ENCODE measurements around the gene PITPNC1.
"Not testable (repeated sequence)": the region's sequence is repeated elsewhere in the genome, so short reads cannot be mapped to it uniquely, and the experiment has no call there.

The PITPNC1 gene

DNA sequence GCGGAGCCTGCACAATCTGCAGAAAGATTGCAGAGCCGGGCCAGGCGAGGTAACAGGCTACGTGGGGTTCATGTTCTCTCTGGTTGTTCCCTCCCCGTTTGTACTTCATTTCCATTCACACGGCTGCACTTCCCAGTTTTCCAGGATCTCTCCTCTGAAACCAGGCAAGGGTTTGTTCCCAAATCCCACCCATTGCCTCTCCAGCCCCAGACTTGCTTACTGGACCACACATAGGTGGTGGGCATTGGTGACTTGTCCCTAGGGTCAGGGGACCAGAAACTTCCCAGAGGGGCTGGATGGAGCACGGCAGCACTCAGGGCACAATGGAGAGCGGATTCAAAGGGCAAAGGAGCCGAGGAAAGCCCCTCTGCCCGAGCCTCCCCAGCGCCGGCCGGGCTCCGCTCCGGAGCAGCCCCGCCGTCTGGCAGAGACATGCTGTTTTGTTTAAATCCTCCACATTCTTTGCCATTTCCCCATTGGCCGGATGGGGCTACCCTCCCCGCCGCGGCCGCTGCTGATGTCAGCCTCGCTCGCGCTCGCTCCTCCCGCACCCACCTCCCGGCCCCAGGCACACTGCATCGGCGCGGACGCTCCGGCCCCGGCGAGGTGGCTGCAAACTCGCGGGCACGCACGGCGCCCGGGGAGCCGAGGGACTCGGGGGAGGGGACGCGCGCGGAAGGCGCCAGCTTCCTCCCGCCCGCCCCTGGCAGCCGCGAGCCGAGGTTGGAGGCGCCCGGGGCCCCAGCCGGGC lies at the start of gene PITPNC1:
PITPNC1 (plus strand) TSS at position 545 of the 751 bp plus-strand sequence.
- peak; percentile 25 for DNase-seq

DNA sequence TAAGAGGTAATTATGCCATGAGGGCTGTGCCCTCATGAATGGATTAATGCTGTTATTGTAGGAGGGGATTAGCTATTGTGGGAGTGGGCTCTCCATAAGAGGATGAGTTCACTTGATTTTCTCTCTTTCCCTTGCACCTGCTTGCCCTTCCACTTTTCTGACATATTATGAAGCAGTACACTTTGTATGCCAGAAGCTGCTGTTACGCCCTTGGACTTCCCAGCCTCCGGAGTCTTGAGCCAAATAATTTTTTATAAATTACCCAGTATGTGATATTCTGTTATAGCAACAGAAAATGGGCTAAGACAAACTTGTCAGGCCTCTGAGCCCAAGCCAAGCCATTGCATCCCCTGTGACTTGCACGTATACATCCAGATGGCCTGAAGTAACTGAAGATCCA lies 49.1 kb upstream of the PITPNC1 start:
- no peak for DNase-seq

DNA sequence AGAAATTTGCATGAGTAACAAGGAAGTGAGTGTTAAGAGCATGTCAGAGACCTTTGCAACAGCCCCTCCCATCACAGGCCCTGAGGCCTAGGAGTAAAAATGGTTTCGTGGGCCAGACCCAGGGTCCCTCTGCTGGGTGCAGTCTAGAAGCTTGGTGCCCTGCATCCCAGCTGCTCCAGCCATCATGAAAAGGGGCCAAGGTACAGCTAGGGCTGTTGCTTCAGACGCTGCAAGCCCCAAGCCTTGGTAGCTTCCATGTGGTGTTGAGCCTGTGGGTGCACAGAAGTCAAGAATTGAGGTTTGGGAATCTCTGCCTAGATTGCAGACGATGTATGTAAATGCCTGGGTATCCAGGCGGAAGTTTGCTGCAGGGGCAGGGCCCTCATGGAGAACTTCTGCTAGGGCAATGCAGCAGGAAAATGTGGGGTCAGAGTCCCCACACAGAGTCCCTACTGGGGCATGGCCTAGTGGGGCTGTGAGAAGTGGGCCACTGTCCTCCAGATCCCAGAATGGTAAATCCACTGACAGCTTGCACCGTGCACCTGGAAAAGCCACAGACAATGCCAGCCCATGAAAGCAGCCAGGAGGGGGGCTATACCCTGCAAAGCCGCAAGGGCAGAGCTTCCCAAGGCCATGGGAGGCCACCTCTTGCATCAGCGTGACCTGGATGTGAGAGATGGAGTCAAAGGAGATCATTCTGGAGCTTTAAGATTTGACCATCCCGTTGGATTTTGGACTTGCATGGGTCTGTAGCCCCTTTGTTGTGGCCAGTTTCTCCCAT lies 45.5 kb upstream of the PITPNC1 start:
- DNase-seq = not testable (repeated sequence)

DNA sequence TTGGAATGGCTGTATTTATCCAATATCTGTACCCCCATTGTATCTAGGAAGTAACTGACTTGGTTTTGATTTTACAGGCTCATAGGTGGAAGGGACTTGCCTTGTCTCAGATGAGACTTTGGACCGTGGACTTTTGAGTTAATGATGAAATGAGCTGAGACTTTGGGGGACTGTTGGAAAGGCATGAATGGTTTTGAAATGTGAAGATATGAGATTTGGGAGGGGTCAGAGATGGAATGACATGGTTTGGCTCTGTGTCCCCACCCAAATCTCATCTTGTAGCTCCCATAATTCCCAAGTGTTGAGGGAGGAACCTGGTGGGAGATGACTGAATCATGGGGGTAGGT lies 44.9 kb upstream of the PITPNC1 start:
- DNase-seq = not testable (repeated sequence)

DNA sequence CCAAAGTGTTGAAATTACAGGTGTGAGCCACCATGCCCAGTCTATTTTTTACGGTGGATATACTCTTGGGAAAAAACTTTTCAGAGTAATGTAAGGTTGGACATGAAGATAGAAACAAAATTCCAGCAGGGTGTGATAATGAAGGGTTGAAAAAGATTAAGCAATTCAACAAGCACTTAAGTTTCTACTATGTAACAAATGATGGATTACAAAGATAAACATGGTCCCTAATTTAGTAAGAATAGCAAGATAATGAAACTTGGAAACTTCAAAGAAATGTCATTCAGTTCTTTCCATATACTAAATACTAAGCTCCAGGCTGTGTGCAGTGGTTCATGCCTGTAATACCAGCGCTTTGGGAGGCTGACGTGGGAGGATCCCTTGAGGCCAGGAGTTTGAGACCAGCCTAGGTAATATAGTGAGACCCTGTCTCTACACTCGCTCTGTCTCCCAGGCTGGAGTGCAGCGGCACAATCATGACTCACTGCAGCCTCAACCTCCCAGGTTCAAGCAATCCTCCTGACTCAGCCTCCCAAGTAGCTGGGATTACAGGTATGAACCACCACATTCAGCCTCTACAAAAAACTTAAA lies 41.7 kb upstream of the PITPNC1 start:
- no peak for DNase-seq

DNA sequence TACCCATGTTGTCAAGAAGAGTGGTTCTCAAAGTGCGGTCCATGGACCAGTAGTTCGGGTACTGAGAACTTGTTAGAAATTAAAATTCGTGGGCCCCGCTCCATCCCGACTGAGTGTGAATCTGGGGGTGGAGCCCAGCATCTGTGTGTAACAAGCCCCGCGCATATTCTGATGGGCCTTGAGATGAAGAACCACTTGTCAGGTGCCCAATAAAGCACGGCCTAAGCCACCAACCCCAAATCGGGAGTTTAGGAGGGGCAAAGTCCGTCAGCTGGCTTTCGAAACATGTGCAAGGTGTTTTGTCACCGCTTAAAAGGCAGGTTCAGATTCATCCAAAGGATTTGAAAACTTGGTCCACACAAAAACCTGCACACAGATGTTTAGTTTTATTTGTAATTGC lies 40.2 kb upstream of the PITPNC1 start:
- no peak for DNase-seq

DNA sequence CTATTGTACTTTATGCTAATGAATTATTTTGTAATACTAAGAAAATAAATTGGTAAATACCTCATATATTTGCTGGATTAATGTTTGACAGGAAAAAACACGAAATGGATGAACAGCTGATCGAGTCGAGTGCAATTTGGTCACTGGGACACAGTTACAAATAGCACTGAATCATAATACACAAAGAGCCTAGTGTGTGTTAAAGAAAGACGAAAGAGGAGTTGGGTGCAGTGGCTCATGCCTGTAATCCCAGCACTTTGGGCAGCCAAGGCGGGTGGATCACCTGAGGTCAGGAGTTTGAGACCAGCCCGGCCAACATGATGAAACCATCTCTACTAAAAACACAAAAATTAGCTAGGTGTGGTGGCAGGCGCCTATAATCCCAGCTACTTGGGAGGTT lies 38.7 kb upstream of the PITPNC1 start:
- not testable (repeated sequence) for DNase-seq

DNA sequence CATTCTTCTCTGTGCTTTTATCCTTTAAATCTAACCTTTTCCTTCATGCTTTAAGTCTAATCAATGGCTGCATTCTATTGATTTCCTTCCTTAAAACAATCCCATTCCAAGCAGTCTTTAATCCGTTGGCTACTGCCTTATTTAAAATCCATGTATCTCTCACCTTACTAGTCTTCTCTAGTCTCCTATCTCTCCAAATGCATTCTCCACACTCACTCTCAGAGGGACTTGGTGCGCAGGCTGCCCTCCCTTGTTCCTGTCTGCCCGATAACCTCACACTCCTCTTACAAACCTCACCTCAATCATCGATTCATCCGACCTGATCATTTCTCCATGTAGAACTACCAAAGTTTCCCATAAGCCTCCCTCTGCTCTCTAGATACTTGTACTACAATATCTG lies 33.8 kb upstream of the PITPNC1 start:
- DNase-seq = no peak

DNA sequence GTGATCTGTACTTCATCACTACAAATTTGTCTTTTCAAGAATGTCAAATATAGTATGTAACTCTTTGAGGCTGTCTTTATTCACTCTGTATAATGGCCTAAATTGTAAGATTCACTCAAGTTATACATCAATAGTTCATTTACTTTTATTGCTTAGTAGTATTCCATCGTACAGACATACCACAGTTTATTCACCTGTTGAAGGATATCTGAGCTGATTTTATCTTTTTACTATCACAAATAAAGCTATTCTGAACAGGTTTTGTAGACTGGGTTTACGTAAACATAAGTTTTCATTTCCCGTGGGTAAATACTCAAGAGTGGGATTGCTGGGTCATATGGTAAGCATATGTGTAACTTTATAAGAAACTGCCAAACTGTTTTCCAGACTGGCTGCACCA lies 29.3 kb upstream of the PITPNC1 start:
- no peak for DNase-seq

DNA sequence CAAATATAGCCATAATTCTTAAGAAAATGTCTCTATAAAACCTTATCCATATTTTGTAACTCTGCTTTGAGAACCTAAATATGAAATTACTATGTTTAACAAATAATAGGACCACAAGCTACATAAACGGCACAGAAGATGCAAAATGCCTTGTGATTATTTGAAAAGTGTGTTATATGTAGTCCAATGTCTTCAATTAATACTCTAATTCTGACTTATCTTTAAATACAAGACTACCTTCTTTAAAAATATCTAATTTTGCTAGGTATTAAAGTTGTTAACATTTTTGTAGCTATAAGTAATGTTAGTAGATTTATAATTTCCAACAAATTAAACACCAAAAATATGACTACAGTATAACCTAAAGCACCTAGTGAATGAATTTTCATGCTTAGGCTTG lies 27.7 kb upstream of the PITPNC1 start:
- DNase-seq = no peak

DNA sequence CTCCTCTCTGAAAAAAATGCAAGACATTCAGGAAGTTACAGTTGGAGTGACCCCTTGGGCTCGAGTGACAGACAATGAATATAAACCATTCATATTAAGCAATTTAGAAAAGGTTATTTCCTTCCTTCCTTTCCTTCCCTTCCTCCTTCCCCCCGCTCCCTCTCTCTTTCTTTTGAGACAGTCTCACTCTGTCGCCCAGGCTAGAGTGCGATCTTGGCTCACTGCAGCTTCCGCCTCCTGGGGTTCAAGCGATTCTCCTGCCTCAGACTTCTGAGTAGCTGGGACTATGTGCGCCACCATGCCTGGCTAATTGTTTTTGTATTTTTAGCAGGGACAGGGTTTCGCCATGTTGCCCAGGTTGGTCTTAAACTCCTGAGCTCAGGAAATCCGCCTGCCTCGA lies 23.9 kb upstream of the PITPNC1 start:
- DNase-seq = no peak

DNA sequence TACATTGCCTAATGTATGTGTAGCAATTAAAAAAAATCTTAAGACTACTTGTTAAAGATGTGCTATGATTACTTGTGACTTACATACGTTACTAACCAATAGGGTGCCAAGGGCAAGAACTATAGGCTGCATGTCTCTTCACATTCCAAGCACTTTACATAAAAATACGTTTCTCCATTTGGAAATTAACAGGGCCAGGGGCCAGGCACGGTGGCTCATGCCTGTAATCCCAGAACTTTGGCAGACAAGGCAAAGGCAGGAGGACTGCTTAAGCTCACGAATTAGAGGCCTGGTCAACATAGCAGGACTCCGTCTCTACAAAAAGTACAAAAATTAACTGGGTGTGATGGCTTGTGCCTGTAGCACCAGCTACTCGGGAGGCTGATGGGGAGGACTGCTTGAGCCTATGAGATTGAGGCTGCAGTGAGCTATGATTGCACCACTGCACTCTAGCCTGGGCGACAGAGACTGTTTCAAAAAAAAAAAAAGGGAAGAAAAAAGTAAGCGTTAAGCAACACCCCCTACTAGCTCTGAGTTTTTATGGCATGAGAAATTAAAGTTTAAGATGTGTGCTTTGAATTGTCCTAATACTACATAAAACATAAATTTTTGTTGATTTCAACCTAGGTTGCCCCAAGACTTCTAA lies 23.0 kb upstream of the PITPNC1 start:
- no peak for DNase-seq

DNA sequence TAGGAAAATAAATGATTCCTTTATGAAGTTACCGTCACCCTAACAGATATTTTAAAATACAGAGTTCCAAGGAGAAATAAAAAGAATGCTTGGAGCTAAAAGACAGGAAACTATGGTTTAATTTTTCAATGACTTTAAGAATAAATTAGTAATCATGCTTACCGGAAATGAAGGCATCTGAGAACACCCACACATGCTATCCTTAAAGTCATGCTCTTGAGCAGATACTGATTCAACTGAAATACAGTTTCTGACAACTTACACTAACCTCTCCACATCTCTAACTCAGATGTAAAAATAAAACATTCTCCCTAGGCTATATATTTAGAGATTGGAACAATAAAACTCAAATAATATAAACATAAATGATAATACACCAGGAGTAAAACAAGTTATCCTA lies 18.5 kb upstream of the PITPNC1 start:
- DNase-seq = no peak

DNA sequence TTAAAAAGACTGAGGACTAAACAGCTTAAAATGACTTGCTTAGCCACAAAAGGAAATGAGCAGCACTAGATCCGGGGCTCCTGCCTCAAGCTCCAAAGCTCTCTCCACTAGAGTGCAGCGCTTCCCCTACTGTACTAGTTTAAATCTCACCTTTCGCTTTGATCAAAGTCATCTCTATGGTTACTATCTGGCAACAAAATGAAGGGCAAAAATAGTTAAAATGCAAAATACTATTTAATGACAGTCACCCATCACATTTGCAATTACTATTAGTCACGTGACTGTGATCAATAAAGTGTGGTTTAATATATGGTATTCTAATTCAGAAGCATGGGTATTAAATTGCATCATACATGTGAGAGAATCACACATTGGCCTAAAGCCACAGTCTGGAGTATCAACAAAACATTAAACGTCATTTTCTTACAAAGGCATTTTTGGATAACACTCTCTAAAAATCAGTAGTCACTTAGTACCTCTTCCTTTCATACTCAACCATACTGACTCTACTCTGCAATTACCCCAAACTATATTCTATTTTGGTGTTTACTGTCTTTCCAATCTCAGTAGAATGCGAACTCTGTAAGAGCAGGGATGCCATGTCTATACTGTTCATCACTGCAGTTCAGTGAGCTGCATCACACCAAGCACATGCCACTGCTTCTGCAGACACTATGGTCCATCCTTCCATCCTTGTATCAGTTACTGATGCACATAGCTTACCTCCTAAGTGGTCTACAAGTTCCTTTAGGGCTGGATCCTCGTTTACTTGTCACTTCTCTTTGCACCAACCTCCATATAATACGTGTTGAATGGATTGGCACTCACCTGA lies 16.9 kb upstream of the PITPNC1 start:
- no peak for DNase-seq

DNA sequence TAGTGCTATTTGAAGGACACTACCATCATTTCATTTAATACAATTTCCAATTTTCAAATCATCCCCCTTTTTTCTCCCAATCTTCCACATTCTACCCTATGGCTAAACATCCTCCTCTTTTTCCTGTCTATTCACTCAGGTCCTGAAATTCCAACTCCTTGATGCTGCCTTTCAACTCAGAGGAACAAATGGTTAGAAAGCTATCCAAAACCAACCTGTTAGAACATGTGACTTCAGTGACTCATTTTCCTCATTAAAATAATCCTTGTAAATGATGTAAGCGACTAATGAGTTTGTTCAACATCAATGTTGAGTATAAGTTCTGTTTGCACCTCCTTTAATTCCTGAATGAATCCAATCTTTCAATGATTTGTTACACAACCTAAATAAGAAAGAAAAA lies 16.2 kb upstream of the PITPNC1 start:
- DNase-seq = no peak

DNA sequence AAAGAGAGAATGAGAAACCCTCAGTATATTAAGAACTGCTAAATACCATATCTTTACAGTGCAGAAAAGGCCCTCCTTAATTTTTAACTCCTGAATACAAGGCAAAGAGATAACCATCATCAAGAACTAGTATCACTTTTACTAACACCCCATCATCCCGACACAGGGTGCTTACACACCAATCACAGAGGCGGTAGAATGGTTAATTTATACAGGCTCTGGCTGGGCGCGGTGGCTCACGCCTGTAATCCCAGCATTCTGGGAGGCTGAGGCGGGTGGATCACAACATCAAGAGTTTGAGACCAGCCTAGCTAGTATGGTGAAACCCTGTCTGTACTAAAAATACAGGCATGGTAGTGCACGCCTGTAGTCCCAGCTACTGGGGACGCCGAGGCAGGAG lies 14.9 kb upstream of the PITPNC1 start:
- DNase-seq = no peak

DNA sequence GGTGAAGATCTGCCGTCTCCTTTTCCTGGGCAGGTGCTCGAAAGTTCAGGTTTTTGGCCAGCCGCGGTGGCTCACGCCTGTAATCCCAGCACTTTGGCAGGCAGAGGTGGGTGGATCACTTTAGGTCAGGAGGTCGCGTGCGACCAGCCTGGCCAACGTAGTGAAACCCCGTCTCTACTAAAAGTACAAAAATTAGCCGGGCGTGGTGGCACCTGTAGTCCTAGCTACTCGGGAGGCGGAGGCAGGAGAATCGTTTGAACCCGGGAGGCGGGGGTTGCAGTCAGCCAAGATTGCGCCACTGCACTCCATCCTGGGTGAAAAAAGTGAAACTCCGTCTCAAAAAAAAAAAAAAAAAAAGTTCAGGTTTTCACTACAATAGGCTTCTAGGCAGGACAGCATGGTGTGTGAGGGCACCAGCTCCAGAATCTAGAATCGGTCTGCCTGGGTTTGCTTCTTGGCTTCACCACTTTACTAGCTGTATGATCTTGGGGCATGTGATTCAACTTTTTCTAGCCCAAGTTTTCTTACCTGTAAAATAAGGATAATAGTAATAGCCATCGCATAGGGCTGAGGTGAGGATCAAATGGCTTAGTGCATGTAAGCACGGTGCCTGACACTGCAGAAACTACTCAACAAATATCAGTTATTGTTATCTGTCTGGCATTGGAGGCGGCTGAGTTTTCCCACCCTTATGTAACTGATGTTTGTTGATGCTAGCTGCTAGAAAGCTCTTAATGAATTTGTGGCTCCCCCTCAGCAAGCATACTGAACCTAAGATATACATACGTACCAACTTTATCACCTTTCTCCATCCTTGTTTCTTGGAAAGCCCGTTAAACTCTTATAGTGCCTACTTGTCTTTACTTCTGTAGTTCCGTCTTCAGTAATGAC lies 12.0 kb upstream of the PITPNC1 start:
- DNase-seq = no peak

DNA sequence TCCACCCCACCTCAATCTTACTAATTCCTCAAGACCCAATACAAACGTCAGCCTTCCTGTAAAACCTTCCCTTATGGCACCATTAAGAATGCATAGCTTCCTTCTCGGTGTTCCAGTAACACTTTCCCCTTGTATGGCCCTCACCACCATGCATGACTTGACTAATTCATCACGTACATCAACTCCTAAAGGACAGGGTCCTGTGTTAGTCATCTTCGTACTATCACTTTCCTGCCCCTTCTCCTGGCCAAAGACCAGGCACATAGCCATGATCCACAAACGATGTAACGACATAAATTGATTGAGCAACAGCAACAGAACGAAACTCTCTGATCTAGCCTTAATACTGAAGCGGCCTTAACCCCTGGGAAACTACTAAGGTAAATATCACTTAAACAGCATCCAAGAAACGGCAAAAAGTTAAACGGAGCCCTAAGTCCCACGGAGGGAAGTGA lies 11.3 kb upstream of the PITPNC1 start:
- no peak for DNase-seq

DNA sequence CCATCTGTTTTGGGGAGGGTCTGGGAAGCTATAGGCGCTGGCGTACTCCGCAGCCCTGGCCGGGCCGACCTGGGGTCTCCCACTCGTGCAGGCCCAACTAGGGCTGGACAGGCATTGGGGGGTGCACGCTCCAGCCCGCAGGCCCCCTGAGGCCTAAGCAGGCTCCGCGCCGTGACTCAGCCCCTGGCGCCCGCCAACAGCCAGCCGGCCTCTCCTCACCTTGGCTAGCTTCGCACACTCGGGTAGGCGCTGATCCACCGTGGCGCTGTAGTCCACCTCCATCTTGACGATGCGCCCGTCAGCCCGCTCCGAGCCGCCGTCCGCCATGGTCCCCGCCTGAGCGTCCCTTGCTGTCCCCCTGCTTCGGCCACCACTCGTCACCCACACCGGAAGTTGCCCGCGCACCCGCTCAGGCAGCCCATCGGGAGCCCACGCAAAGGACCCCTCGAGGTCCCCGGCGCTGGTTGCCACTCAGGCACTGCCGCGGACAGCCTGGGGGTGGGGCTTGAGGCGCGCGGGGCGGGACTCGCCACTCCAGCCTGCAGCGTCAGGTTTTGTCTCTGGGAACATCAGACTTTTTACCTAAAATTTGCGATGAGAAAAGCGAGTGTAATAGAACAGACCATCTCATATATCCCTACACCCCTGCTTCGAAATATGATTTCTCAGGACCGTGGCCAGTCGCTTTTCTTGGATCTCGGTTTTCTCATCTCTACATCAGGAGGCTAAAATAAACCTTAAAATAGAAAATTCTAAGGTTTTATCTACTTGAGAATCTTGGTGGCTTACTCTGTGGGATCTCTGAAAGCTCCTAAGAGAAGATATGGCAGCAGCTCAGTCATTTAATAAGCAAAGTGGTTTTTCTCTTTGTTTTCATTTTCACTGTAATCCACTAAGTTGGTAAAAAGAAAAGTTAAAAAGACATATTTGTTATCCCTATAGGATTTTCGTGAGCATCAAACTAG lies 10.6 kb upstream of the PITPNC1 start, which contains the start of gene PSMD12:
PSMD12 (minus strand) TSS at position 385 of the 965 bp plus-strand sequence; CDS start at position 327, 58 bp downstream.
- peak; percentile 33 for DNase-seq

DNA sequence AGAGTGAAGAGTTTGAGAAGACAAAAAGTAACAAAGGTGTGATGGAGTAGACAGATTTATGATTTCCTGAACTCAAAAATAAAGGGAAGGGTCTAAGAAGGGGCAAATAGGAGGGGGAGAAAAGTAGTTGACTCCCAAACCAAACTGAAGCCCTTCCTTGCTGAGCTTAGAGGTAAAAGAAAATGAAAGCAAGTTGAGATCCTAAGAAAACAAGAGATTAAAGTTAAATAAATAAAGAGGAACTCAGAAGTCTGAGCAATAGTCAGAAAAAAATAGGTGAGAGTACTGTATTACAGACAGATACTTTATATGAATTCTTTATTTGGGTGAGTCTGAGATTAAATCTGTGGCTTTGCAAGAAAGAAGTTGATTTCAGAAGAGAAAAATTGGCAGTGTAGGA lies 7.4 kb upstream of the PITPNC1 start:
- no peak for DNase-seq
